HG03520 (cell line): ENCODE measurements around the gene TLR10.
"Not testable (repeated sequence)": the region's sequence is repeated elsewhere in the genome, so short reads cannot be mapped to it uniquely, and the experiment has no call there.

Experiments used
- ATAC-seq: cut with Tn5 transposase; IDR thresholded peaks from one replicate; pipeline ENCODE4 v1.9.1; 2021; ENCODE audit warnings: mild to moderate bottlenecking, moderate library complexity; ENCODE audit not compliant: unreplicated experiment

Gene TLR10

GRCh38 chr4:38802561-38803355 lies 20.0 kb upstream of the TLR10 start:
- no peak for ATAC-seq

DNA sequence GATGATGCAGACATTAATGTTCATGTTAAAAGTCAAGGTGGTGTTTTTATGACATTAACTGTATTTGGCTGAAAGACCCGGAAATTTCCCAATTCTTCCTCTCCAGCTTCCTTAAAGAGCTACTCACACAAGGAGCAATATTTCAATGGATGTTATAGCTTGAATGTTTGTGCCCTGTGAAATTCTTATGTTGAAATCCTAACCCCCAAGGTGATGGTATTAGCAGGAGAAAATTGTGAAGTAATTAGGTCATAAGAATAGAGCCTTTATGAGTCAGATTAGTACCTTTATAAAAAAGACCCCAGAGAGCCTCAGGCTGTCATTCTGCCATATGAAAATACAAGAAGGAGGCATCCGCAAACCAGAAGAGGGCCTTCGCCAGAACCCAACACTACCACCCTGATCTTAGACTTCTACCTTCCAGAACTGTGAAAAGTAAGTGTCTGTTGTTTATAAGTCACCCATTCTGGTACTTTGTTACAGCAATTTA lies 18.2 kb upstream of the TLR10 start:
- no peak for ATAC-seq

GRCh38 chr4:38800366-38800765 lies 17.6 kb upstream of the TLR10 start:
- ATAC-seq, result no peak

GRCh38 chr4:38795087-38795486 lies 12.3 kb upstream of the TLR10 start:
- no peak for ATAC-seq

GRCh38 chr4:38794051-38794450 lies 11.3 kb upstream of the TLR10 start:
- ATAC-seq, result no peak

- no peak for ATAC-seq
Observed at GRCh38 chr4:38791010-38791409, 8.2 kb upstream of the TLR10 start.

DNA sequence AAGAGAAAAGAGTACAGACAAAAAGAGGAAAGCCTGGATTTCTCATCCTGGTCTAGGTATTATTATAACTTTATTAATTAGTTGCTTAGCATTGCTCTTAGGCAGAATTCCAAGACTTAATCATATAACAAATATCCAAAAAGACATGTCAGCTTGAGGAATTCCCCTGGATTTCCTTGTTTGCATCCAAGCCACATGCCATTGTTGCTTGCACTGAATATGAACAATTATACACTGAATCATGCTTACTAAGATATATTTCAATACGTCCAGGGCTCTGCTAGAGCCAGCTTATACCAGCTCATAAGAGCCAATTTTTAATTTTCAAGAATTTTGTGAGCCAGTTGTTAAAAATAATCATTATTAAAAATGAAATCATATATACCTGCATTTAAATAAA lies 5.5 kb upstream of the TLR10 start:
- ATAC-seq, result no peak

DNA sequence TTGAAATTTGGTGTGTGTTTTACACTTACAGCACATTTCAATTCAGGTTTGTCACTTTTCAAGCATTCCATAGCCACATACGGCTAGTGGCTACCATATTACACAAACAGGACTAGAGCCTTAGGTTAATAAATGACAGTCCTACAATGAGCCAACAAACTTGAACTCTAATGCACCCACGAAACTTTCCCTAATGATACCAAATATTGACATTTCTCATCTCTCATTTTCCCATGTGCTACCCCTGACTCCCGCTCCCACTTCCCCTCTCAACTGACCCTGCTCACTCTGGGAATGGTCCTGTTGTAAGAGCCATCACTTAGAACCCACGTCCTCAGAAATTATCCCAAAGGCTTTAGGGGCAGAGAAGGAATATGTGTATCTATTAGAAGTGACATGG lies 4.9 kb upstream of the TLR10 start:
- no peak for ATAC-seq

DNA sequence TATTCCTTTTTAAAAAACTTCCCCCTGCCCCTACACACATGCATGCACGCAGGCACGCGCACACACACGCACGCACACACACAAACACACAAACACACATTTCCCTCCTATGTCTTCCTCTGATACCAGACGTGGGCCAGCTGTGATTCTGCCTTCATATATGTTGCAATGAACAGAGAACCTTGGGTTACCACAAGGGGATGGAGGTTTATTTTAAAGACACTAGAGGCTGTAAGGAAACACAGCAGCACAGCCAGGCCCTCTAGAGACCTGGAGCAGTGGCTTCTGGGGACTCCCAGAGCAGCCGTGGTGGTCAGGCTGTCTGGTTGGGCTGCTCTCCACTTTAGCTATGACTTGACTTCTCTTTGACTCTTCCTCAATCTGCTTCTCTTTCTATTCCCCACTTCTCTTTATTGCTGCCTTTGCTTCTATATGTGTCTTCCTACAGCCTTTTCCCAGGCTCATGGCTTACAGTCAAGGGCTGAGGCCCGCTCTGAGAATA lies 3.2 kb upstream of the TLR10 start:
- ATAC-seq, result peak; percentile 65

- no peak for ATAC-seq
Observed at GRCh38 chr4:38785041-38785790, 2.4 kb upstream of the TLR10 start.

DNA sequence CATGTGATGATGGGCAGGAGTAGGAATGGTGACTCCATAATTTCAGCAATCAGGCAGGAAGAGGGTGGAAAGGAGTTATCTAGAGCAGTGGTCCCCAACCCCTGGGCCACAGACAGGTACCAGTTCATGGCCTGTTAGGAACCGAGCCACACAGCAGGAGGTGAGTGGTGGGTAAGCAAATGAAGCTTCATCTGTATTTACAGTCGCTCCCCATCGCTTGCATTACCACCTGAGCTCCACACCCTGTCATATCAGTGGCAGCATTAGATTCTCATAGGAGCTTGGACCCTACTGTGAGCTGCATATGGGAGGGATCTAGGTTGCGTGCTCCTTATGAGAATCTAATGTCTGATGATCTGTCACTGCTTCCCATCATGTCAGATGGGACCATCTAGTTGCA lies 1.4 kb upstream of the TLR10 start:
- no peak for ATAC-seq

GRCh38 chr4:38783109-38783460 lies 295 bp upstream of the TLR10 start:
- ATAC-seq, result no peak

DNA sequence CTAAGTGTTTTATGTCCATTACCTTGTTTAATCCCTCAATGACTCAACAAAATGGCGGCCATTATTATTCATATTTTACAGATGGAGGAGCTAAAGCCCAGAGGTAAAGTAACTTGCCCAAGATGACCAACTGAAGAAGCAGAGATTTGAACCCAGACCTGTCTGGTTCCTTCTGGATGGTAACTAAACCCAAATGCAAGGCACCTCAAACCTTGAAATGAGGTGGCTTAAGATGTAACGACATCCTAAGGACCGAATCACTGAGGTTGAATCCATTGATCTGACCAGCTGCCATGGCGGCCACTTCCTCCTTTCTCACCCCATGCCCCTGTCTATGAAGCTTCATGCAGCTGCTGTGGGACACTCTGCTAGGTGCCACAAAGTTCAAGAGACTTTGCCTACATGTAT lies 932 bp downstream of the TLR10 start:
- ATAC-seq, result no peak

GRCh38 chr4:38780833-38781484 lies 1.8 kb downstream of the TLR10 start:
- ATAC-seq, result no peak

DNA sequence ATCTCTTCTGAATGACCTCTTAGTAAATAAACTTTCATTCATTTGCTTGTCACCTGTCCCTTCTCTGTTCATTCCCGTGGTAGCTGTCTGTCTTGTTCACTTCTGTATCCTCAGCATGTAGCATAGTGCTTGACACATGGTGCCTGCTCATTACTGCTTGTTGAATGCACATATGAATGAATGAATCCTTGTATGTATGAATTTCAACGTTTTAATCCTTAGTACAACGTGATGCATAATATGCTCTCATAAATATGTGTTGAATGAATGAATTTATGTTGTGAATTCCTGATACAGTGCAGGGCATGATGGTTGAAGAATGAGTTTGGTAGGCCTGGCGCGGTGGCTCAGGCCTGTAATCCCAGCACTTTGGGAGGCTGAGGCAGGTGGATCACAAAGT lies 3.0 kb downstream of the TLR10 start:
- no peak for ATAC-seq

DNA sequence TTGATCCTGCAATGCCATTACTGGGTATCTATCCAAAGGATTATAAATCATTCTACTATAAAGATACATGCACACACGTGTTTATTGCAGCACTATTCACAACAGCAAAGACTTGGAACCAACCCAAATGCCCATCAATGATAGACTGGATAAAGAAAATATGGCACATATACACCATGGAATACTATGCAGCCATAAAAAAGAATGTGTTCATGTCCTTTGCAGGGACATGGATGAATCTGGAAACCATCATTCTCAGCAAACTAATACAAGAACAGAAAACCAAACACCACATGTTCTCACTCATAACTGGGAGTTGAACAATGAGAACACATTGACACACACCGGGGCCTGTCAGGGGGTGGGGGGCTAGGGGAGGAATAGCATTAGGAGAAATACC lies 4.9 kb downstream of the TLR10 start:
- not testable (repeated sequence) for ATAC-seq

DNA sequence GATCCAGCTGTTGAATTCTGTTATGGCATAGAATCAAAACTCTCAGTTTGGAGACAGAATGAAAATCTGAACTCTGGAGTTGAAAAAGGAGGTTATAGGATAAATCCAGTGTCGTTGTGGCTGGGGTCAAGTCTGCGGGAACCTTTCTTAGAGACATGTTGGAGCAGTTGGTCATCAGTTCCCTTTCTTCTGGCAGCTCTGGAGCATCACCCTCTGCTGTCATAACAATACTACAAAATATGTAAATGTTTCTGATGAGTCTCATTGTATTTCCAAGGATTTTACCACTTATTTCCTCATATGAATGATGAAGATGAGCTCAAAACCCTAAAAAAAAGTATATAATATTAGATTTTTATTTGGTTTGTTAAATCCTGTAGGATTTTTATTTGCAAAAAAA lies 7.5 kb downstream of the TLR10 start:
- ATAC-seq, result no peak

- ATAC-seq, result no peak
Observed at GRCh38 chr4:38774181-38774955, 8.4 kb downstream of the TLR10 start.

DNA sequence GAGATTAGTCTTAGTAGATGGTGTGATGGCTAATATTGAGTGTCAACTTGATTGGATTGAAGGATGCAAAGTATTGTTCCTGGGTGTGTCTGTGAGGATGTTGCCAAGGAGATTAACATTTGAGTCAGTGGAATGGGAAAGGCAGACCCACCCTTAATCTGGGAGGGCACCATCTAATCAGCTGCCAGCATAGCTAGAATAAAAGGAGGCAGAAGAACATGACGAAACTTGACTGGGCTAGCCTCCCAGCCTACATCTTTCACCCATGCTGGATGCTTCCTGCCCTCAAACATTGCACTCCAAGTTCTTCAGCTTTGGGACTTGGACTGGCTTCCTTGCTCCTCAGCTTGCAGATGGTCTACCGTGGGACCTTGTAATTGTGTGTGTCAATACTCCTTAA lies 12.5 kb downstream of the TLR10 start:
- ATAC-seq, result not testable (repeated sequence)

GRCh38 chr4:38769857-38770256 lies 12.9 kb downstream of the TLR10 start:
- no peak for ATAC-seq

DNA sequence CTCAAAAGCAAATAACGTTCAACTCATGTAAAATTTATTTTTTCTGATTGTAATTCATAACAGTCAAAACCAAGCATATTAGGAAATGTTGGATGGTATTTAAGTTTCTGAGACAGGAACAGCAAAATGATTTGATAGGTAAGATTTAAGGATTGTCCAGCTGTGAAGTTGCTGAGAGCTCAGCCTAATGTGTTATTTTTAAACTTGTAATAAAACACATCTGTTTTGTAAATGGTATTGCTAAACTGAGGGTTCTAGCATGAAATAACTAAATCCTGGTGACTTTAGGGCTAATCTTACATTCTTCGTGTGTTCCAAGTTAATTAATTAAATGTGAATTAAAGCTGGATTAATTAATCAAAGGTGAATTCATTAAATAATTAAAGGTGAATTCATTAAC lies 13.3 kb downstream of the TLR10 start:
- no peak for ATAC-seq
